Activated CD8-positive, alpha-beta memory T cell treated with anti-CD3 and anti-CD28 coated beads, Interleukin-2, amount 50 U/mL, for 24 hours (primary cell): Measurements from ENCODE around the gene ZDHHC17.
A peak's percentile ranks its signal among the peaks of the same experiment; 100 is the strongest.
"Not testable (repeated sequence)": the region's sequence is repeated elsewhere in the genome, so short reads cannot be mapped to it uniquely, and the experiment has no call there.

Source experiments
- DNase-seq: peaks from one replicate; pipeline ENCODE4 v3.0.0-alpha.2; 2020; ENCODE audit errors: extremely low read depth

Gene ZDHHC17

DNA sequence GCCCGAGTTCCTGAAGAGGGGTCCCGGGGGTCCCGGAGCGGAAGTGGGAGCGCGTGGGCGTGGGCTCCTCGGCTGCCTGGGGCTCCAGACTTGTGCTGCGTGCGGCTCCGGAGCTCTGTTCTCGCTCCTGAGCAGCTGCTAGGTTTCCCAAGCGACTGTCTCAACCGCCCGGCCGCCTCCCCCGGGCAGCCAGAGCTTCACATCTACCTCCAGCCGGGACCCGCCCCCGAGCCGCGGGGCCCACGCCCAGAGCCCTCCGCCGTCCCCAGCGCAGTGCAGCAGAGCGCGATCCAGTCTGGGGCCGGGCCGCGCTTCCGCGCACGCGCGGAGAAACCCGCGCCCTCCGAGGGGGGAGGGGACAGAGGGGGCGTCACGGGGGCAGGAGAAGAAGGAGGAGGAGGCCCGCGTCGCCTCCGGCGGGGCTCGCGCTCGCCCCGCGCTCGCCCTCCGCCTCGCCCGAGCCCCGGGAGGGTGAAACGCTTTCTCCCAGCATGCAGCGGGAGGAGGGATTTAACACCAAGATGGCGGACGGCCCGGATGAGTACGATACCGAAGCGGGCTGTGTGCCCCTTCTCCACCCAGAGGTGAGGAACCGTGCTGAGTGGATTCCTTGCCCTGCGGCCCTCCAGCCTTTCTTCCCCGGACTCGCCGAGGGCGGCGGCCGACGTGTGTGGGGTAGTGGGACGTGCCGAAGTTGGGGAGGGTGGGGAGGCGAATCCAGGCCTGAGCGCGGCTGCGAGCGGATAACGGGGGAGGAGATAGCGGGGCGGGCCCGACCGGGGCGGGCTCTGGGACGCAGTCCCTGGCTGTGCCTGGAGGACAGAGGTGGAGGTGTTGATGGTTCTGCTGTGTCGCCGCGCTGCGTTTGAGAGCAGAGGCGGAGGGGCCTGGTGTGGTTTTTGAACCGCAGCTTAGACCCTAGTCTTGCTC, at the start of gene ZDHHC17:
Gene ZDHHC17 (plus strand): TSS at position 370 of the 930 bp plus-strand sequence. CDS start 122 bp downstream, at position 492.
- DNase-seq, result peak; percentile 70

DNA sequence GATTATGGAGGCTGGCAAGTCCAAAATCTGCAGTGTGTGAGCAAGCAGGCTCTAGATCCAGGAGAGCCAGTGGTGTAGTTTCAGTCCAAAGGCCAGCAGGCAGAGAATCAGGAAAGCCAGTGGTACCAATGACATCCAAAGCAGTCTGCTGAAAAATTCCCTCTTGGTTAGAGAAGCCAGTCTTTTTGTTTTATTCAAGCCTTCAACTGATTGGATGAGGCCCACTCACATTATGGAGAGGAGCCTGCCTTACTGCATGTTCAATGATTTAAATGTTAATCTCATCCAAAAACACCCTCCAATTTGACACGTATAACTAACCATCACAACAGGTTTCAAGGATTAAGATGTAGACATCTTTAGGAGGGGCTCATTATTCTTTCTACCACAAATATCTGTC, 49.5 kb upstream of the ZDHHC17 start:
- no peak for DNase-seq

DNA sequence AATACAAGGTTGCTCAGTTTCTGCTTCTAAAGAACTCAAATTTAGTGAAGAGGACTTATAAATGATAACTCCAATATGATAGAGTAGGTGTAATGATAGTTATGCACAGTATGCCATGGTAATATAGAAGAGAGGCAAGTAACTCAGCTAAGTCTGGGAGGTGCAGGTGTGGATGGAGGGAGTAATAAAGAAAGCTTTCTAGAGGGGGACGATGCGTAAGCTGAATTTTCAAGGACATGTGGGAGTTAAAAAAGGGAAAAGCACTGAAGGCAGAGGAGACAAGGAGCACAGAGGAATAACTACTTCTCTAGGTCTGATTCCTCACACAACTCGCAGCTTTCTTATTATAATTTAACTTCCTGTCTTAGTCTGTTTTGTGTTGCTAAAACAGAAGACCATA, 49.1 kb upstream of the ZDHHC17 start:
- no peak for DNase-seq

- no peak for DNase-seq
These were observed 48.6 kb upstream of the ZDHHC17 start for GRCh38 chr12:76715332-76715731.

GRCh38 chr12:76717314-76717713, 46.6 kb upstream of the ZDHHC17 start:
- no peak for DNase-seq

DNA sequence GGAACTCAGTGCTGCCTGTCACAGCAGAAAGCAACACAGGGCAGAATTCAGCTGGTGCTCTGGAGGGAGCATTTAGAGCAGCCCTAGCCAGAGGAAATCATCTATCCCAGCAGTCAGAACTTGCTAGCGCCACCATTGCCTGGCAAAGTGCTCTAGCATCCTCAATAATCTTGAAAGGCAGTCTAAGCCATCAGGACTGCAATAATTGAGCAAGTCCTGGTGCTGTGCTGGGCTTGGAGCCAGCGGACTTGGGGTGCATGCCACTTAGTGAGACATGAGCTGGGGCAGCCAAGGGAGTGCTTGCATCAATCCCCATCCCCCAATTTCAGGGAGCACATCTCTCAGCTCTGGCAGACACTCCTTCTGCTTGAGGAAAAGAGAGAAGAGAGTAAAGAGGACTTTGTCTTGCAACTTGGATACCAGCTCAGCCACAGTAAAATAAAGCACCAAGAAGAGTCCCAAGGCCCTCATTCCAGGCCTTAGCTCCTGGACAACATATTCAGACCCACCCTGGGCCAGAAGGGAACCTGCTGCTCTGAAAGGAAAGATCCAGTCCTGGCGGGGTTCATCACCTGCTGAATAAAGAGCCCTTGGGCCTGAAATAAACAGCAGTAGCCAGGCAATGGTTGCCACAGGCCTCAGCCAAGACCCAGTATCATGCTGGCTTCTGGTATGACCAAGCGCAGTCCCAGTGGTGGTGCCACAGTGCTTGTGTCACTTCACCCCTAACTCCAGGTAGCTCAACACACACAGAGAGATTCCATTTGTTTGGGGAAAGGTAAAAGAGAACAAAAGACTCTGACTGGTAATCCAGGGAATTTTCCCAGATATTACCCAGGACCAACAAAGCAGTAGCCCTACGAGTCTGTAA, 44.5 kb upstream of the ZDHHC17 start:
- DNase-seq, result no peak

GRCh38 chr12:76720068-76720467, 43.8 kb upstream of the ZDHHC17 start:
- DNase-seq, result no peak

DNA sequence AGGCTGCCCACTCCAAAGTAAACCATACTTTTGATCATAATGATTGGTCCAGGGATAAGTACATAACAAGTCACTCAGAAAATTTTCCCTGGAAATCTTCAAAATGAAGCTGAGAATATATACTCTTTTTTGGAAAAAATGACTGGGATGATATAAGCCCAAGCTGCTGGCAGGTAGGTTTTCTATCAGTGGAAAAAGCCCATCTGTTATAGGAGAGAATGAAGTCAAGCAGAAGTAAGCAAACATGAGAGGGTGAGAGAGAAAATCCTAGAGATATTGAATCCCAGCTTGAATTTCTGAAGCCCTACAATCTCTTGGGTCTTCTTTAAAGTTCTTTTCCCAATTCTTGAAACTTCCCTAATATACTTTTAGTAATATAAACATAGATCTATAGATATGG, 37.3 kb upstream of the ZDHHC17 start:
- DNase-seq, result no peak

DNA sequence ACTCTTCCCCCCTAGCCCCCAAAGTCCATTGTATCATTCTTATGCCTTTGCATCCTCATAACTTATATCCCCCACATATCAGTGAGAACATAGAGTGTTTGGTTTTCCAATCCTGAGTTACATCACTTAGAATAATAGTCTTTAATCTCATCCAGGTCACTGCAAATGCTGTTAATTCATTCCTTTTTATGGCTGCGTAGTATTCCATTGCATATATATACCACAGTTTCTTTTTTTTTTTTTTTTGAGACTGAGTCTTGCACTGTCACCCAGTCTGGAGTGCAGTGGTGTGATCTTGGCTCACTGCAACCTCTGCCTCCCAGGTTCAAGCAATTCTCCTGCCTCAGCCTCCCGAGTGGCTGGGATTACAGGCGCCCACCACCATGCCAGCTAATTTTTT, 31.7 kb upstream of the ZDHHC17 start:
- not testable (repeated sequence) for DNase-seq

- DNase-seq, result not testable (repeated sequence)
These were observed 26.2 kb upstream of the ZDHHC17 start for GRCh38 chr12:76737689-76738088.

- DNase-seq, result no peak
These were observed 24.9 kb upstream of the ZDHHC17 start for GRCh38 chr12:76738824-76739579.

GRCh38 chr12:76739896-76740295, 24.0 kb upstream of the ZDHHC17 start:
- no peak for DNase-seq

DNA sequence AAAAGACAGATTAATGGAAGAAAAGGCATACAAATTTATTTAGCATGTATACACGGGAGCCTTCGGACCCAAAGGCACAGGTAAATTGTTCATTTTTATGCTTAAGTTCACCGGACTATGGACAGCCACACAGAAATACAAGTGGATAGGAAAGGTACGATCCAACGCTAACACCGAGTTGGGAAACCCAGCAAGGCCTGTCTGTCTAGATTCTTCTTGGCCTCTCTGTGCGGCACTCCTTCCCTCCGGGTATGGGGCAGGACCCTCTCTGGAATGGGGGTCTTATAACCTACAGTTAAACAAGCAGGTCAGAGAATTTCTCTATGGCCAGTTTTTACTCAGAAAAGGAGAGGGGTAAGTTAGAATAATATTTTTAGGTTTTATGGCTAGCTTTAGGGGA, 23.4 kb upstream of the ZDHHC17 start:
- no peak for DNase-seq

- no peak for DNase-seq
These were observed 18.6 kb upstream of the ZDHHC17 start for GRCh38 chr12:76745343-76745742.

- no peak for DNase-seq
These were observed 17.4 kb upstream of the ZDHHC17 start for GRCh38 chr12:76746516-76746915.

- no peak for DNase-seq
These were observed 16.7 kb upstream of the ZDHHC17 start for GRCh38 chr12:76747245-76747644.

DNA sequence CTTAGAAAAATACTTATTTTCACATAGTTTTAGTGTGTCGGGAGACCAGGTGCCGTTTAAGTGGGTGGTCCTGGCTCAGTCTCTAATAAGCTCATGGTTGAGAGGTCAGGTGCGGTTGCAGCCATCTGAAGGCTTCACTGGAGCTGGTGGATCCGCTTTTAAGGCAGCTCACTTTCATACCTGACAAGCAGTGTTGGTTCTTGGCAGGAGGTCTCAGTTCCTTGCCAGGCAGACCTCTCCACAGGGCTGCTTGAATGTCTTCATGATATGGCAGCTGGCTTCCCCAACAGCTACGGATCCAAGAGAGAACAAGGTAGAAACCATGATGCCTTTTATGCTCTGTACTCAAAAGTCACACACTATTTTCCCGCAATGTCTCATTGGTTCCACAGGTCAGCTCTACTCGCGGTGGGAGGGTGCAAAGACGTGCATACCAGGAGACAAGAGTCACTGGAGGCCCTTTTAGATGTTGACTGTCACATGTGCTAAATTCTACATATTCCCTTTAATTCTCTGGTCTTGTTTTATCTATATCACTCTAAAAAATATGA, 8.0 kb upstream of the ZDHHC17 start:
- no peak for DNase-seq

DNA sequence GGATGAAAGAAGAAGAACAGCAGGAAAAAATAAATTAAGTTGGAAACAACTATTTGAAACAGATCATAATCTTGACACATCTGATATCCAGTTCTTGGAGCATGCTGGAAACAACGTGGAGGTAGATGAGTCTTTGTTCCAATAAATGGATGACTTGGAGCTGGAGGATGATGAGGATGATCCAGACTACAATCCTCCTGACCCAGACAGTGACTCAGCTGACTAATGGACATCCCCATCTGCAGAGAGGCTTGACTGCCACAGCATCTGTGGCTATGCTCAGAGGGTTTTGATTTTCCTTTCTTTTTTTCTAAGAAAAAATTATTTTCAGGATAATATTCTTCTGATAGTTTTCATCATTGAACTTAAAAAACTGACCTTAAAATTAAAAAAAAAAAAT, 6.2 kb upstream of the ZDHHC17 start:
- DNase-seq, result no peak

DNA sequence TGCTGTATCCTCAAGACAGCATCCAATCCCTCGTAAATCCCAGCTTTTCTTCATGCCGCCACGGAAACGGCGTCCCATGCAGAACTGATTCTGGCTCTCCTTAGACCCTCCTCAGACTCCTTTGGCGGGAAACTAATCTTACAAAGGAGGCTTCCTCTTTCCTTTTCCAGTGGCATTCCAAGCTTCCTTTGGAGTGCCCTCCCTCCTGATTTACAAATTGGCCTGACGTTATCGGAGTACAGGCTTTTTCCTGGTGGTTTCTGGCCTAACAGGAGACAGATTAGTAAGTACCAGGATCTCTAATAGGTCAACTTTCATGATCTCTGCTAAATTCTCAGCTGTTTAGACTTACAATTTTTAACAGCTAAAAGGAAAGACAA, 1.3 kb upstream of the ZDHHC17 start:
- DNase-seq, result no peak

DNA sequence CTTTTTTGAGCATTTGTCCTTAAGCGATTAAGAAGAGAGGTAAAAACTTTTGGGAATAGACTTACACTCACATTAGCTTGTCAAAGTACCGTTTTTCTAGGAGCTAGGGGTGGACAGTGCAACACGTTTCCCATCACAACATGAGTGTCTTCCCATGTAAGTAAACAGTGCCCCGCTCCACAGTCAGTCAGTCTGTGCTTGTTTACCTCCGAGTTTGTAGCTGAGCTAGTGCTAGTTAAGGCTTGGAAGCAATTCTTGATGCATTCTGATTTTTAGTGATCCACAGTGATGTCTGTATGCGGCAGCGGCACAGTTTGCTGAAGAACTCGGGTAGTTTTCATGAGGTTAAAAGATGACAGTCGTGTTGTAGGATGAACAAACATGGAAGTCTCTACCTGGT, 941 bp downstream of the ZDHHC17 start:
- no peak for DNase-seq

DNA sequence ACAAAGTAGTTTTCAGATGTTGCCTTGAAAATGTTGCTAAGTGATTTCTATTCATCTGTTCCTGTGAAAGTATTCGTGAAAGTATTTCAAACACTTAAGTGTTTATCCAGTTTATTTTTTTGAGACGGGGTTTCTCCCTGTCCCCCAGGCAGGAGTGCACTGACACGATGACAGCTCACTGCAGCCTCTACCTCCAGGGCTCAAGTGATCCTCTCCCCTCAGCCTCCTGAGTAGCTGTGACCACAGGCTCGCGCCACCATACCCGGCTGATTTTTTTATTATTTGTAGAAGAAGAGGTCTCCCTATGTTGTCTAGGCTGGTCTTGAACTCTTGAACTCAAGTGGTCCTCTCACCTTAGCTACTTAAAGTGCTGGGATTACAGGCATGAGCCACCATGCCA, 1.7 kb downstream of the ZDHHC17 start:
- no peak for DNase-seq

GRCh38 chr12:76766161-76766560, 2.2 kb downstream of the ZDHHC17 start:
- DNase-seq, result no peak
